ENCODE measurements around the gene TMEM212. TPM values are rescaled to one million over a fixed set of nuclear protein-coding genes. Genes with fewer than 3 reads are reported as not detected.
"Not testable (repeated sequence)": the region's sequence is repeated elsewhere in the genome, so short reads cannot be mapped to it uniquely, and the experiment has no call there.

Gene TMEM212
- total and polyA plus RNA-seq, 12 donors, result 0.06 TPM; not detected in 11

DNA sequence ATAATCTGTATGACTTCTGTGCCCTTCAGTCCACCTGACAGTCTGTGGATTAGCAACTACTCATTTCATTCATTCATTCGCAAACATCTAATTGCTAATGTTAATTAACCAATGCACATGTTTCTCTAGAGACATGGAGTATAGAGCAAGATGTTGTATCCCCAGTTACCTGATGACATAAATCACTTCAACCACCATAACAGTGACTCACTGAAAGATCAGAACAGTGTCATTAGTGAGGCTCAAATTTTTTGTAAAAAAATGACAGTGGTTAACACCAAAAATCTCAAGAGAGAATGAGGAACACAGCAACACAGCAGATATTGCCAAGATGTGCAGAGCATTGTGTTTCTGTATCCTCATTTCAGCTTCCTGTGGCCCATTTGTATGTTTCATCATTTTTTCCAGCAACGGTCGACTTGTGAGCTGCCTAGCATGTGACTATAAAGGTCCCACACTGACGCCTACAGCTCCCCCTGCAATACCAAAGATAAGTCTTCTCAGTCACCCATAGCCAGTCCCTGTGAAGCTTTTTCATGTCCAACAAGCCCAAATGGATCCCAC, 29.2 kb upstream of the TMEM212 start:
- DNase-seq, result peak in 2 of 7 donors; percentile 42 to 49
- intact Hi-C loops (cut with DNase I), result no loop called here
- Histone ChIP-seq H3K27me3 (no peaks in the 10 kb centered on the region), H3K36me3 (replicated peaks in 1 of 2) (no peaks in the 10 kb centered on the region), H3K9me3 (replicated peaks in 1 of 3) (no peaks in the 10 kb centered on the region), H3K27ac (peak overlapping the region in 1 of 5 donors; percentile 41), H3K4me1 (replicated peaks in 1 of 2) (peaks cover 0 to 21% of the 10 kb centered on the region in 2 donors), H3K4me3 (no peak overlapping the region)
- TF ChIP-seq, protein P1, sequence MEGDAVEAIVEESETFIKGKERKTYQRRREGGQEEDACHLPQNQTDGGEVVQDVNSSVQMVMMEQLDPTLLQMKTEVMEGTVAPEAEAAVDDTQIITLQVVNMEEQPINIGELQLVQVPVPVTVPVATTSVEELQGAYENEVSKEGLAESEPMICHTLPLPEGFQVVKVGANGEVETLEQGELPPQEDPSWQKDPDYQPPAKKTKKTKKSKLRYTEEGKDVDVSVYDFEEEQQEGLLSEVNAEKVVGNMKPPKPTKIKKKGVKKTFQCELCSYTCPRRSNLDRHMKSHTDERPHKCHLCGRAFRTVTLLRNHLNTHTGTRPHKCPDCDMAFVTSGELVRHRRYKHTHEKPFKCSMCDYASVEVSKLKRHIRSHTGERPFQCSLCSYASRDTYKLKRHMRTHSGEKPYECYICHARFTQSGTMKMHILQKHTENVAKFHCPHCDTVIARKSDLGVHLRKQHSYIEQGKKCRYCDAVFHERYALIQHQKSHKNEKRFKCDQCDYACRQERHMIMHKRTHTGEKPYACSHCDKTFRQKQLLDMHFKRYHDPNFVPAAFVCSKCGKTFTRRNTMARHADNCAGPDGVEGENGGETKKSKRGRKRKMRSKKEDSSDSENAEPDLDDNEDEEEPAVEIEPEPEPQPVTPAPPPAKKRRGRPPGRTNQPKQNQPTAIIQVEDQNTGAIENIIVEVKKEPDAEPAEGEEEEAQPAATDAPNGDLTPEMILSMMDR (IDR thresholded peaks at IDR 0.05), result no peak
- TF ChIP-seq POLR2A (IDR thresholded peaks at IDR 0.05), result no peak
- 59 to 73% (median 67%) methylated on average over 4 of the region's 4 CpGs for WGBS, 4 donors

GRCh38 chr3:171814662-171815061, 28.5 kb upstream of the TMEM212 start:
- DNase-seq, result not testable (repeated sequence)

GRCh38 chr3:171815973-171816595, 27.1 kb upstream of the TMEM212 start:
- Histone ChIP-seq H3K36me3 (replicated peaks in 1 of 2) (no peaks in the 10 kb centered on the region), H3K4me3 (no peak overlapping the region), H3K27ac (no peak overlapping the region), H3K27me3 (no peaks in the 10 kb centered on the region), H3K9me3 (replicated peaks in 1 of 3) (no peaks in the 10 kb centered on the region), H3K4me1 (replicated peaks in 1 of 2) (peaks cover 0 to 7% of the 10 kb centered on the region in 2 donors)
- WGBS, 4 donors, result 48 to 58% (median 56%) methylated on average over 2 of the region's 2 CpGs
- no peak for DNase-seq
- intact Hi-C loops (cut with DNase I), result no loop called here
- no peak for TF ChIP-seq POLR2A (IDR thresholded peaks at IDR 0.05)
- TF ChIP-seq, protein P1 (IDR thresholded peaks at IDR 0.05), result no peak

More at GRCh38 chr3:171814662-171815061, 28.5 kb upstream of the TMEM212 start:
- H3K36me3 ChIP-seq (replicated peaks in 1 of 2); H3K27me3 ChIP-seq; H3K27ac ChIP-seq; H3K9me3 ChIP-seq (replicated peaks in 1 of 3); H3K4me3 ChIP-seq; intact Hi-C loops (cut with DNase I): not testable (repeated sequence)
- H3K4me1 ChIP-seq (replicated peaks in 1 of 2), result peaks cover 0 to 14% of the 10 kb centered on the region in 2 donors
- 91 to 96% (median 92%) methylated on average over 5 to 6 of the region's 6 CpGs for WGBS, 4 donors

DNA sequence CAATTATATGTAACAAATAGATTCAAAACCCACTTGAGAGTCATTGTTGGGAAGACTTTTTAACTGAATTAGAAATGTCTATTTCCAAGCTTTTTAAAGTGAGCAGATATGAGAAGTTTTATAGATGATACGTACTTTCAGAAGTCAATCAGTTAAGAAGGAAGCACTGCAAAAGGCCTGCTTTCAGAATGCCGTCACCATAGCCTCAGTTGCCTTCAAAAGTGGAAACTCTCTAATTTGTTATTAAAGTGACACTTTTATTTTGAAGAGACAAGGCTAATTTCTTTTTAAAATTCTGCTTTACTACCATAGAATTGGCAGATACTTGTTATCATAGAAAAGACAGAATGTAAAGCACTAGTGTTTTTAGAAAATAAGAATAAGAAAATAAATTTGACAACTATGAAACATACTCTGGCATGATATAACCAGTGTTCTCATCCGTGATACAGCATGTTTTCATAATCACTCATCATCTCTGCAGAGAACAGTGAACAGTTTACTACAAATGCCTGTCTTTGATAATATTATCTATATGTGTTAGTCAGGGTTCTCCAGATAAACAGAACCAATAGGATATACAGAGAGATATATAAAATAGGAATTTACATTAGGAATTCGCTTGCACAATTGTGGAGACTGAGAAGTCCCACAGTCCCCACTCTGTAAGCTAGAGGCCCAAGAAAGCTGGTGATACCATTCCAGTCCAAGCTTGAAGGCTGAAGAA, 25.9 kb upstream of the TMEM212 start:
- H3K4me1 ChIP-seq (replicated peaks in 1 of 2), result no peaks in the 10 kb centered on the region
- H3K27me3 ChIP-seq, result no peaks in the 10 kb centered on the region
- TF ChIP-seq, protein P1 (IDR thresholded peaks at IDR 0.05), result no peak
- intact Hi-C loops (cut with DNase I), result no loop called here
- WGBS, 4 donors, result 81 to 95% (median 92%) methylated on average over 4 of the region's 4 CpGs
- H3K4me3 ChIP-seq, result no peak overlapping the region
- no peak for DNase-seq
- H3K27ac ChIP-seq, result no peak overlapping the region
- H3K36me3 ChIP-seq (replicated peaks in 1 of 2), result no peaks in the 10 kb centered on the region
- no peaks in the 10 kb centered on the region for H3K9me3 ChIP-seq (replicated peaks in 1 of 3)

Measured in adrenal gland (tissue), 12 donors.